ENCODE results near the gene RAPGEF1.

The RAPGEF1 gene

GRCh38 chr9:131649646-131650045, 90.2 kb downstream of the RAPGEF1 start:
- no peak overlapping the region for H3K4me3 ChIP-seq (ENCODE audit: low read depth, low read length)
- TF ChIP-seq, protein P1, sequence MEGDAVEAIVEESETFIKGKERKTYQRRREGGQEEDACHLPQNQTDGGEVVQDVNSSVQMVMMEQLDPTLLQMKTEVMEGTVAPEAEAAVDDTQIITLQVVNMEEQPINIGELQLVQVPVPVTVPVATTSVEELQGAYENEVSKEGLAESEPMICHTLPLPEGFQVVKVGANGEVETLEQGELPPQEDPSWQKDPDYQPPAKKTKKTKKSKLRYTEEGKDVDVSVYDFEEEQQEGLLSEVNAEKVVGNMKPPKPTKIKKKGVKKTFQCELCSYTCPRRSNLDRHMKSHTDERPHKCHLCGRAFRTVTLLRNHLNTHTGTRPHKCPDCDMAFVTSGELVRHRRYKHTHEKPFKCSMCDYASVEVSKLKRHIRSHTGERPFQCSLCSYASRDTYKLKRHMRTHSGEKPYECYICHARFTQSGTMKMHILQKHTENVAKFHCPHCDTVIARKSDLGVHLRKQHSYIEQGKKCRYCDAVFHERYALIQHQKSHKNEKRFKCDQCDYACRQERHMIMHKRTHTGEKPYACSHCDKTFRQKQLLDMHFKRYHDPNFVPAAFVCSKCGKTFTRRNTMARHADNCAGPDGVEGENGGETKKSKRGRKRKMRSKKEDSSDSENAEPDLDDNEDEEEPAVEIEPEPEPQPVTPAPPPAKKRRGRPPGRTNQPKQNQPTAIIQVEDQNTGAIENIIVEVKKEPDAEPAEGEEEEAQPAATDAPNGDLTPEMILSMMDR (IDR thresholded peaks at IDR 0.05; ENCODE audit: low read depth, low read length): no peak

- H3K4me3 ChIP-seq (ENCODE audit: low read depth, low read length): no peak overlapping the region
- TF ChIP-seq, protein P1 (IDR thresholded peaks at IDR 0.05; ENCODE audit: low read depth, low read length): no peak
Measured at GRCh38 chr9:131645078-131645776, 94.6 kb downstream of the RAPGEF1 start.

DNA sequence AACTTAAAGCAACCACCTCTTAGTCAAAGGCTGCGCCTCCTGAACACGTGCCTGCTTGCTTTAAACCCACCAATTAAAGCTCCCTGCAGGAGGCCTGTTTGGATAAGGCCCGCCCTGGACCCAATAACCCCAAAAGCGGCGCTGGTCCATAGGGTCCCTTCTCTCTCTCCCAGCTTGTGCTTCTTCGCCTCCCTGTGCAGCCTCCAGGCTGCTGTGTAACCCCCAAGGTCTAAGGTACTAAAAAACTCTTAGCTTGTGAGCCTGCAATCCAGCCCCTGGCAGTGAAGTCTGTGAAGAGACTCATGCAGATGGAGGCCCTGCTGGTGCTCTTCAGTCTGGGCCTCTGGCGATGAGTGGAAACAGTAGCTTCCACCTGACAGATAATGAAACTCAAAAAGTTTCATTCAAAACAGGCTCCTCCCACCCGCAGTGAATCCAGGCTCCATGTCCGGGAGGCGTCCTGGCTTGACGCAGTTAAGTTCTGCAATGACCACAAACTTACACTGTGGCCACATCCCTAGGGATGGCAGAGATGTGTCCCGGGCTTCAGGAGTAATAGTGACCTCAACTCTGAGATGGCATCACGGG, 97.3 kb downstream of the RAPGEF1 start:
- TF ChIP-seq, protein P1 (IDR thresholded peaks at IDR 0.05; ENCODE audit: low read depth, low read length): no peak
- no peak overlapping the region for H3K4me3 ChIP-seq (ENCODE audit: low read depth, low read length)

GRCh38 chr9:131641618-131642495, 98.0 kb downstream of the RAPGEF1 start:
- H3K4me3 ChIP-seq (ENCODE audit: low read depth, low read length): no peak overlapping the region
- TF ChIP-seq, protein P1 (IDR thresholded peaks at IDR 0.05; ENCODE audit: low read depth, low read length): no peak

- TF ChIP-seq, protein P1 (IDR thresholded peaks at IDR 0.05; ENCODE audit: low read depth, low read length): no peak
- no peak overlapping the region for H3K4me3 ChIP-seq (ENCODE audit: low read depth, low read length)
Measured at GRCh38 chr9:131640438-131641137, 99.3 kb downstream of the RAPGEF1 start.

- TF ChIP-seq, protein P1 (IDR thresholded peaks at IDR 0.05; ENCODE audit: low read depth, low read length): no peak
- no peak overlapping the region for H3K4me3 ChIP-seq (ENCODE audit: low read depth, low read length)
Measured at GRCh38 chr9:131639769-131640437, 100.0 kb downstream of the RAPGEF1 start.
